HepG2 (cell line): ENCODE measurements around the gene GALNT18. TPM values are rescaled to one million over a fixed set of nuclear protein-coding genes. Genes with fewer than 3 reads are reported as not detected.

Source experiments
- ATAC-seq: fragments of 200-7000 bp; cut with Tn5 transposase; 3 replicates; pipeline ENCODE4 v1.9.1; 2020; ENCODE audit warnings: mild to moderate bottlenecking, moderate library complexity
- BruUV-seq: library from RNA; stranded (reverse); fragments of 400-500 nt; replicated peaks from 2 replicates; lab custom pipeline; 2021; lab: Mats Ljungman, UMichigan
- CTCF ChIA-PET: fragments of 300-600 bp; formaldehyde crosslinking; extraction: SDS; loops from one replicate; lab custom pipeline; 2021; ENCODE audit warnings: low total read pairs, inconsistent platforms, low intra/inter-chr PET ratio; lab: Yijun Ruan, JAX
- POLR2A ChIA-PET: fragments of 350-600 bp; sonication (Branson Sonifier 250); formaldehyde crosslinking; loops from one replicate; lab custom pipeline; 2020; ENCODE audit warnings: antibody characterized with exemption, inconsistent platforms; lab: Yijun Ruan, JAX
- DNase-seq: peaks from one replicate; pipeline ENCODE4 v3.0.0-alpha.2; 2015; ENCODE audit warnings: low spot score
- FAIRE-seq: peaks from 3 replicates; lab custom pipeline; 2011; peaks lifted over from hg19 to GRCh38; lab: Jason Lieb, UNC
- H2AFZ ChIP-seq: one replicate; pipeline ENCODE4 v1.6.1; 2011; ENCODE audit warnings: low read length, inconsistent platforms
- H3K27ac ChIP-seq: fragments of 300-600 bp; 3 replicates; pipeline ENCODE4 v1.8.0; 2011; ENCODE audit warnings: mixed run types, mild to moderate bottlenecking, mixed read lengths, low read length, inconsistent platforms; ENCODE audit not compliant: insufficient read depth; ENCODE audit errors: extremely low read length
- H3K27me3 ChIP-seq, 2 experiments: fragments of 200-600 bp in 1 of 2; 2 replicates in 1 of 2; 3 replicates in 1 of 2; pipeline versions ENCODE4 v1.6.0 to v1.8.0; 2011; ENCODE audit warnings: low read length in 2 of 2, mild to moderate bottlenecking in 2 of 2, moderate library complexity in 2 of 2, inconsistent platforms in 1 of 2; ENCODE audit not compliant: insufficient read depth in 2 of 2, control insufficient read depth in 1 of 2
- H3K36me3 ChIP-seq, 2 experiments: fragments of 200-600 bp in 1 of 2; replicated peaks in 1 of 2; 2 replicates in 1 of 2; 3 replicates in 1 of 2; pipeline versions ENCODE4 v1.5.1 to v1.8.0; 2011; ENCODE audit warnings: low read length in 2 of 2, inconsistent platforms in 1 of 2; ENCODE audit not compliant: insufficient read depth in 2 of 2, control insufficient read depth in 1 of 2
- H3K4me1 ChIP-seq: 2 replicates; pipeline ENCODE4 v1.5.1; 2012; ENCODE audit warnings: low read length, inconsistent platforms; ENCODE audit not compliant: insufficient read depth
- H3K4me2 ChIP-seq: 2 replicates; pipeline ENCODE4 v1.6.0; 2011; ENCODE audit warnings: low read depth, low read length, inconsistent platforms
- H3K4me3 ChIP-seq, 3 experiments: fragments of 200-600 bp in 1 of 3; sonication (generic), shearing (Covaris generic) in 1 of 3; replicated peaks in 1 of 3; 2 replicates each; pipeline ENCODE4 v1.5.1; 2011 to 2016; ENCODE audit warnings: low read length in 3 of 3, inconsistent platforms in 2 of 3, low read depth in 2 of 3, mild to moderate bottlenecking in 2 of 3, control low read depth in 1 of 3, mixed read lengths in 1 of 3; ENCODE audit not compliant: insufficient read depth in 1 of 3
- H3K79me2 ChIP-seq: one replicate; pipeline ENCODE4 v1.6.1; 2011; ENCODE audit warnings: low read length, inconsistent platforms; ENCODE audit not compliant: insufficient read depth
- H3K9ac ChIP-seq: 2 replicates; pipeline ENCODE4 v1.6.0; 2011; ENCODE audit warnings: mild to moderate bottlenecking, low read depth, low read length, inconsistent platforms; ENCODE audit not compliant: insufficient read depth
- H3K9me3 ChIP-seq: 2 replicates; pipeline ENCODE4 v1.5.1; 2012; ENCODE audit warnings: mild to moderate bottlenecking, low read length
- H4K20me1 ChIP-seq: 2 replicates; pipeline ENCODE4 v1.6.0; 2011; ENCODE audit warnings: inconsistent platforms, mild to moderate bottlenecking, low read length, moderate library complexity; ENCODE audit not compliant: insufficient read depth
- FOXC1 ChIP-seq: sonication (generic); formaldehyde crosslinking; IDR thresholded peaks from 2 replicates; pipeline ENCODE4 v1.8.0; 2022; ENCODE audit warnings: mild to moderate bottlenecking, missing genetic modification reagents, borderline replicate concordance
- GTF3A ChIP-seq: sonication (generic); formaldehyde crosslinking; conservative IDR thresholded peaks from 2 replicates; pipeline ENCODE4 v1.4.0; 2020; ENCODE audit warnings: mild to moderate bottlenecking, missing genetic modification reagents
- IRF1 ChIP-seq: sonication (generic); formaldehyde crosslinking; IDR thresholded peaks from 2 replicates; pipeline ENCODE4 v1.4.0; 2020; ENCODE audit warnings: low read depth, mild to moderate bottlenecking, missing genetic modification reagents
- KMT2B ChIP-seq: IDR thresholded peaks from 2 replicates; pipeline ENCODE4 v1.6.1; 2016; ENCODE audit warnings: missing genetic modification reagents, missing compliant biosample characterization
- MNT ChIP-seq: fragments of 450-650 bp; IDR thresholded peaks from 2 replicates; pipeline ENCODE4 v1.6.1; 2016
- PHF8 ChIP-seq: sonication (generic); formaldehyde crosslinking; IDR thresholded peaks from 2 replicates; pipeline ENCODE4 v1.5.0; 2020; ENCODE audit warnings: missing genetic modification reagents
- SIN3B ChIP-seq: fragments of 150-350 bp; IDR thresholded peaks from 2 replicates; pipeline ENCODE4 v1.6.1; 2014; ENCODE audit warnings: low read length
- SOX13 ChIP-seq, 3 experiments: fragments of 450-650 bp in 1 of 3; sonication (generic) in 1 of 3; formaldehyde crosslinking in 1 of 3; IDR thresholded peaks in 2 of 3; conservative IDR thresholded peaks in 1 of 3; 2 replicates each; pipeline versions ENCODE4 v1.5.0 to v1.6.1; 2016 to 2020; ENCODE audit warnings: antibody characterized with exemption in 1 of 3, mild to moderate bottlenecking in 1 of 3, missing compliant biosample characterization in 1 of 3, missing genetic modification reagents in 1 of 3, moderate library complexity in 1 of 3
- SSRP1 ChIP-seq: IDR thresholded peaks from 2 replicates; pipeline ENCODE4 v1.6.1; 2016; ENCODE audit warnings: control low read depth
- TBL1XR1 ChIP-seq: fragments of 150-350 bp; IDR thresholded peaks from 2 replicates; pipeline ENCODE4 v1.6.1; 2014; ENCODE audit warnings: borderline replicate concordance, low read length; ENCODE audit not compliant: partially characterized antibody
- TCF7L2 ChIP-seq: IDR thresholded peaks from 2 replicates; pipeline ENCODE4 v1.6.1; 2011; ENCODE audit warnings: mild to moderate bottlenecking, low read depth, low read length, moderate library complexity
- ZBTB44 ChIP-seq: sonication (generic); formaldehyde crosslinking; IDR thresholded peaks from 2 replicates; pipeline ENCODE4 v1.4.0; 2020; ENCODE audit warnings: missing genetic modification reagents
- ZNF432 ChIP-seq: sonication (generic); formaldehyde crosslinking; IDR thresholded peaks from 2 replicates; pipeline ENCODE4 v1.5.0; 2020; ENCODE audit warnings: missing genetic modification reagents, mild to moderate bottlenecking, borderline replicate concordance
- ZNF614 ChIP-seq: IDR thresholded peaks from 2 replicates; pipeline ENCODE4 v1.6.1; 2018; ENCODE audit warnings: missing biosample characterization, missing genetic modification reagents, inconsistent platforms, borderline replicate concordance
- ZNF790 ChIP-seq: sonication (generic); formaldehyde crosslinking; IDR thresholded peaks from 2 replicates; pipeline ENCODE4 v1.8.0; 2022; ENCODE audit warnings: missing genetic modification reagents, mild to moderate bottlenecking, borderline replicate concordance
- WGBS: methylation state at CpG from one replicate; pipeline ENCODE4 v1.1.6; 2017; ENCODE audit warnings: low lambda C conversion rate; 5-methylcytosine and 5-hydroxymethylcytosine counted together
- in situ Hi-C: cut with HindIII; loops from 2 replicates; pipeline ENCODE4 v1.10.0; 2017; ENCODE audit warnings: low pct_unique_long_range_greater_than_20kb; ENCODE audit not compliant: extremely low pct_ligation_motif_present
- intact Hi-C: fragments of 100-400 bp; cut with micrococcal nuclease; formaldehyde crosslinking; loops from one replicate; pipeline ENCODE4 v1.10.0; 2022; ENCODE audit not compliant: unreplicated experiment
- polyA plus RNA-seq, 8 experiments: library from polyadenylated mRNA; depleted of rRNA in 3 of 8; stranded (reverse) in 7 of 8; unstranded in 1 of 8; fragments of >200 nt; fragmentation: Illumina TruSeq in 4 of 8; extraction: Trizol in 4 of 8; gene quantifications; 2 replicates each; pipeline versions ENCODE4 v1.2.1 to v1.2.3, GENCODE V29; 2011 to 2016; ENCODE audit warnings: low read depth in 4 of 8, missing spikeins in 1 of 8, mixed read lengths in 1 of 8; ENCODE audit not compliant: insufficient read depth in 1 of 8
- total RNA-seq, 5 experiments: library from RNA; depleted of rRNA; stranded (reverse); fragments of >200 nt; fragmentation: Illumina TruSeq; extraction: Trizol; gene quantifications; 2 replicates each; pipeline ENCODE4 v1.2.3, GENCODE V29; 2016; ENCODE audit warnings: low read depth in 1 of 5

The GALNT18 gene
- total and polyA plus RNA-seq, 2 of the 13 experiments (the other 11 are each of a cell fraction or from before 2014, with no cell fraction given): 0.11 TPM; not detected in 1

GRCh38 chr11:11659567-11660362 lies 38.0 kb upstream of the GALNT18 start (continued):
- no peak for TF ChIP-seq MNT
- no peak for TF ChIP-seq ZNF432 (CRISPR knock-in tag)
- TF ChIP-seq PHF8: no peak

GRCh38 chr11:11657218-11657955 lies 35.6 kb upstream of the GALNT18 start:
- DNase-seq (no peak), ATAC-seq (no peak), FAIRE-seq (no peak)
- BruUV-seq: no TSS peak
- Histone ChIP-seq H3K4me2 (no peak overlapping the region), H3K4me1 (no peaks in the 10 kb centered on the region), H3K4me3 (no peak overlapping the region), H2AFZ (no peak overlapping the region), H3K36me3 (no peaks in the 10 kb centered on the region), H3K27me3 (peaks cover 1 to 4% of the 10 kb centered on the region in 2 experiments; a peak in 2 of 5 replicates), H3K9me3 (no peaks in the 10 kb centered on the region), H3K27ac (no peak overlapping the region), H3K79me2 (no peaks in the 10 kb centered on the region), H3K9ac (no peak overlapping the region), H4K20me1 (no peaks in the 10 kb centered on the region; the same call in 1 of the 2 replicates)
- in situ Hi-C loops (no loop called here), intact Hi-C loops (no loop called here)
- ChIA-PET POLR2A (no interaction called here), CTCF (no interaction called here)
- 11% methylated on average over 6 of the region's 6 CpGs for WGBS
- no peak for TF ChIP-seq FOXC1 (CRISPR knock-in tag)
- no peak for TF ChIP-seq TBL1XR1
- no peak for TF ChIP-seq SIN3B
- TF ChIP-seq TCF7L2: no peak
- TF ChIP-seq SOX13 (IDR thresholded peaks at IDR 0.05): no peak
- TF ChIP-seq SOX13 (CRISPR knock-in tag; conservative IDR thresholded peaks at IDR 0.05 in 1 of 2, IDR thresholded peaks at IDR 0.05 in 1 of 2): no peak
- TF ChIP-seq ZBTB44 (CRISPR knock-in tag): no peak
- TF ChIP-seq SSRP1 (CRISPR knock-in tag): no peak
- TF ChIP-seq GTF3A (CRISPR knock-in tag): no peak
- no peak for TF ChIP-seq IRF1 (CRISPR knock-in tag)
- no peak for TF ChIP-seq ZNF790 (CRISPR knock-in tag)
- TF ChIP-seq KMT2B (CRISPR knock-in tag): no peak
- TF ChIP-seq ZNF614 (CRISPR knock-in tag): no peak
